Naive thymus-derived CD4-positive, alpha-beta T cell (primary cell): ENCODE results near the gene STMN3. TPM values are rescaled to one million over a fixed set of nuclear protein-coding genes. Genes with fewer than 3 reads are reported as not detected.
"Not testable (repeated sequence)": the region's sequence is repeated elsewhere in the genome, so short reads cannot be mapped to it uniquely, and the experiment has no call there.

Experiments used
- ATAC-seq: fragments of 150-1000 bp; cut with Tn5 transposase; 2 replicates; pipeline ENCODE4 v1.10.0; 2021; ENCODE audit warnings: mild to moderate bottlenecking, moderate library complexity
- CTCF ChIA-PET: fragments of 350-600 bp; sonication (Branson Sonifier 250); formaldehyde crosslinking; loops from one replicate; lab custom pipeline; 2021; ENCODE audit warnings: antibody characterized with exemption; lab: Charles Lee
- POLR2A ChIA-PET: fragments of 350-600 bp; sonication (Branson Sonifier 250); formaldehyde crosslinking; loops from one replicate; lab custom pipeline; 2021; ENCODE audit warnings: antibody characterized with exemption, inconsistent platforms; lab: Charles Lee
- DNase-seq, 9 donors: peaks; one replicate each; pipeline versions ENCODE4 v3.0.0 to v3.0.0-alpha.2; 2020 to 2022; ENCODE audit warnings: mixed read lengths in 1 of 9
- H3K27ac ChIP-seq: one replicate; pipeline ENCODE4 v1.7.0; 2013; ENCODE audit warnings: mild to moderate bottlenecking, low read depth, low read length, moderate library complexity
- H3K27me3 ChIP-seq, 2 donors: one replicate each; pipeline ENCODE4 v1.7.0; 2013; ENCODE audit warnings: low read length in 2 of 2, mild to moderate bottlenecking in 2 of 2, moderate library complexity in 2 of 2; ENCODE audit not compliant: control insufficient read depth in 2 of 2, insufficient read depth in 2 of 2
- H3K36me3 ChIP-seq, 3 experiments: 1 replicate in 2 of 3; 2 replicates in 1 of 3; pipeline ENCODE4 v1.7.0; 2013; ENCODE audit warnings: low read length in 3 of 3, mild to moderate bottlenecking in 3 of 3, moderate library complexity in 1 of 3; ENCODE audit not compliant: insufficient read depth in 3 of 3, control insufficient read depth in 2 of 3
- H3K4me1 ChIP-seq, 2 donors: one replicate each; pipeline ENCODE4 v1.7.0; 2013; ENCODE audit warnings: low read length in 2 of 2, mild to moderate bottlenecking in 2 of 2, moderate library complexity in 1 of 2; ENCODE audit not compliant: control insufficient read depth in 2 of 2, insufficient read depth in 2 of 2
- H3K4me3 ChIP-seq: 2 replicates; pipeline ENCODE4 v1.7.0; 2013; ENCODE audit warnings: mild to moderate bottlenecking, low read length
- H3K9me3 ChIP-seq, 3 experiments: 1 replicate in 2 of 3; 2 replicates in 1 of 3; pipeline ENCODE4 v1.7.0; 2013; ENCODE audit warnings: low read length in 3 of 3; ENCODE audit not compliant: control insufficient read depth in 2 of 3
- H3K27ac Mint-ChIP-seq, 9 donors: one replicate each; pipeline ENCODE4 v1.8.0; 2020 to 2022; ENCODE audit warnings: mixed read lengths in 9 of 9, mild to moderate bottlenecking in 8 of 9, moderate library complexity in 5 of 9, inconsistent platforms in 2 of 9
- H3K27me3 Mint-ChIP-seq, 5 donors: one replicate each; pipeline ENCODE4 v1.8.0; 2021 to 2022; ENCODE audit warnings: mixed read lengths in 5 of 5, mild to moderate bottlenecking in 1 of 5
- H3K36me3 Mint-ChIP-seq, 5 donors: one replicate each; pipeline ENCODE4 v1.8.0; 2020 to 2022; ENCODE audit warnings: mixed read lengths in 5 of 5, mild to moderate bottlenecking in 3 of 5, inconsistent platforms in 1 of 5
- H3K4me1 Mint-ChIP-seq, 7 donors: one replicate each; pipeline ENCODE4 v1.8.0; 2020 to 2022; ENCODE audit warnings: mixed read lengths in 7 of 7, mild to moderate bottlenecking in 3 of 7, inconsistent platforms in 1 of 7
- H3K4me3 Mint-ChIP-seq, 10 donors: one replicate each; pipeline ENCODE4 v1.8.0; 2020 to 2022; ENCODE audit warnings: mild to moderate bottlenecking in 10 of 10, mixed read lengths in 10 of 10, moderate library complexity in 6 of 10, inconsistent platforms in 2 of 10
- H3K9me3 Mint-ChIP-seq, 11 donors: one replicate each; pipeline ENCODE4 v1.8.0; 2020 to 2022; ENCODE audit warnings: mixed read lengths in 11 of 11, mild to moderate bottlenecking in 4 of 11, inconsistent platforms in 1 of 11, moderate library complexity in 1 of 11
- intact Hi-C, 2 donors: fragments of 100-400 bp; cut with micrococcal nuclease; formaldehyde crosslinking; loops; one replicate each; pipeline ENCODE4 v1.15.1; 2023
- polyA plus RNA-seq, 2 donors: library from polyadenylated mRNA; unstranded; fragments of 300-500 nt; fragmentation: Illumina TruSeq; gene quantifications; one replicate each; pipeline ENCODE4 v1.2.3, GENCODE V29; 2021
- total RNA-seq, 6 experiments: library from RNA in 5 of 6; stranded (reverse) in 5 of 6; gene quantifications; 1 replicate in 5 of 6; 2 replicates in 1 of 6; pipeline ENCODE4 v1.2.3 and lab custom pipeline; 2021 to 2026

The STMN3 gene
- total and polyA plus RNA-seq, 7 experiments from 2014 or later, result 33.5 to 122 (median 54.4) TPM

DNA sequence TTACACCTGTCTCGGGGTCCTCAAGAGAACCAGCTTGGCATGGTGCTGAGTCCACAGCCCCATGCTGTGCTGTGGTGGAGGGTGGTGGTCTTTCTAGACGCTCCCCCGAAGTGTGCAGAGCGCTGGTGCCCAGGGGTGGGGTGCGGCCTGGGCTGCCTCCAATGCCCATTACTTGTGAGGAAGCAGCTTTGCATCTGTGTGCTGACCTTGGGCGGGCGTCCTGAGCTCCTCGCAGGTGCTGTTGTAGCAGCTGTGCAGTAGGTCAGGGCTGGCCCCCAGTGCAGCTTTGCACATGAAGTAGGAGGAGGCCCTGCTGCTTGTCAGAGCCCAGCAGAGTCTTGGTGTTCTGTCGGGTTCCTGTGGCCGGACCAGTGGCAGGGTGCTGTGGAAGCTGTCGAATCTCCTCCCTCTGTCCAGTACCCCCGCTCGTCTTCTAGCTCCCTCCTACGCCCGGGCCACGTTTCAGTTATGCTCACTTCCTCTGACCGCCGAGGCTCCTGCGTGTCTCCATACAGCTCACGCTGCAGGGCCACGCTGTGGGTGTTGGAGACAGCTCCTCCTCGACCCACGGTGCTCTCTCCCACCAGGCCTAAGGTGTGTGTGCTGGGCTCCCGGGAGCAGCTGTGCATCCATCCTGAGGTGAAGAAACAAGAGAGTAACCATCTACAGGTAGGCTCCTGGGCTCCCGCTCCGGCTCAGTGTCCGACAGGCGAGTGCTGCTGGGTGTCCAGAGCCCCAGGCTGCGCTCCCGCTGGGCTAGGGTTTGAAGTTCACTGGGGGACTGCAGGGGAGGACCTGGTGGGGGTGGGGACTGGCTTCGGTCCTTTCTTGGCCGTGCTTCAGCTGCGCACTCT is 9.0 kb upstream of the STMN3 start:
- ATAC-seq, result no peak
- H3K36me3 Mint-ChIP-seq, result peaks cover 0 to 11% (median 3%) of the 10 kb centered on the region in 5 donors
- Histone ChIP-seq H3K4me1 (peaks cover 7 to 8% of the 10 kb centered on the region in 2 donors), H3K4me3 (no peak overlapping the region), H3K27ac (no peak overlapping the region), H3K27me3 (no peaks in the 10 kb centered on the region), H3K9me3 (no peaks in the 10 kb centered on the region), H3K36me3 (peaks cover 0 to 63% (median 0%) of the 10 kb centered on the region in 3 experiments)
- no peak for DNase-seq
- peaks cover 0 to 34% (median 20%) of the 10 kb centered on the region in 7 donors for H3K4me1 Mint-ChIP-seq
- H3K4me3 Mint-ChIP-seq, result peak overlapping the region in 2 of 10 donors; percentile 34 to 36
- peaks cover 0 to 2% (median 0%) of the 10 kb centered on the region in 5 donors for H3K27me3 Mint-ChIP-seq
- CTCF ChIA-PET, result no interaction called here
- no peaks in the 10 kb centered on the region for H3K9me3 Mint-ChIP-seq
- intact Hi-C loops, result no loop called here
- no peak overlapping the region for H3K27ac Mint-ChIP-seq
- POLR2A ChIA-PET, result no interaction called here

DNA sequence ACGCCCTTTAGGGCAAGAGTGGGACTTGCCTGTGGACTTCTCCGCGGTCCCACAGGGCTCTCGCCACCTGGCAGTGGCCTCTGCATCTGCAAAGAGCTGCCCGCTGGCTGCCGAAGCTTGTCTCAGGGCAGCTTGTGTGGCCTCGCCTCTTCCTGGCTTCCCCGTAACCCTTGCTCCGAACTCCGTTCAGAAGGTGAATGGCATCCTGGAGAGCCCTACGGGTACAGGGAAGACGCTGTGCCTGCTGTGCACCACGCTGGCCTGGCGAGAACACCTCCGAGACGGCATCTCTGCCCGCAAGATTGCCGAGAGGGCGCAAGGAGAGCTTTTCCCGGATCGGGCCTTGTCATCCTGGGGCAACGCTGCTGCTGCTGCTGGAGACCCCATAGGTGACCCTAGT is 7.9 kb upstream of the STMN3 start:
- Histone ChIP-seq H3K27me3 (no peaks in the 10 kb centered on the region), H3K4me3 (no peak overlapping the region), H3K36me3 (peaks cover 0 to 55% (median 0%) of the 10 kb centered on the region in 3 experiments), H3K9me3 (no peaks in the 10 kb centered on the region), H3K27ac (no peak overlapping the region), H3K4me1 (peaks cover 7 to 8% of the 10 kb centered on the region in 2 donors)
- Mint-ChIP-seq H3K27ac (no peak overlapping the region), H3K4me1 (peaks cover 0 to 38% (median 24%) of the 10 kb centered on the region in 7 donors), H3K27me3 (peaks cover 0 to 2% (median 0%) of the 10 kb centered on the region in 5 donors), H3K36me3 (peaks cover 0 to 11% (median 1%) of the 10 kb centered on the region in 5 donors), H3K9me3 (no peaks in the 10 kb centered on the region), H3K4me3 (no peak overlapping the region)
- CTCF ChIA-PET, result no interaction called here
- intact Hi-C loops, result no loop called here
- DNase-seq (no peak), ATAC-seq (no peak)
- POLR2A ChIA-PET, result interaction anchor here (0.9 kb wide), 1 partner anchor 9 kb away, joined by 3 read pairs; no protein-coding TSS in a partner anchor

- no peak overlapping the region for H3K27ac ChIP-seq
- Mint-ChIP-seq H3K9me3 (no peaks in the 10 kb centered on the region), H3K4me3 (peak overlapping the region in 5 of 10 donors; percentile 25 to 51 (median 45)), H3K4me1 (peaks cover 0 to 38% (median 24%) of the 10 kb centered on the region in 7 donors), H3K27ac (no peak overlapping the region), H3K36me3 (peaks cover 0 to 11% (median 0%) of the 10 kb centered on the region in 5 donors), H3K27me3 (peaks cover 0 to 2% (median 0%) of the 10 kb centered on the region in 5 donors)
- CTCF ChIA-PET, result no interaction called here
- H3K27me3 ChIP-seq, result no peaks in the 10 kb centered on the region
- no peaks in the 10 kb centered on the region for H3K9me3 ChIP-seq
- POLR2A ChIA-PET, result interaction anchor here (0.9 kb wide), 1 partner anchor 9 kb away, joined by 3 read pairs; no protein-coding TSS in a partner anchor
- DNase-seq, result no peak
- no peak overlapping the region for H3K4me3 ChIP-seq
- H3K4me1 ChIP-seq, result peaks cover 7 to 8% of the 10 kb centered on the region in 2 donors
- H3K36me3 ChIP-seq, result peaks cover 0 to 50% (median 0%) of the 10 kb centered on the region in 3 experiments
- no peak for ATAC-seq
- intact Hi-C loops, result no loop called here
These were observed 7.4 kb upstream of the STMN3 start for GRCh38 chr20:63660622-63661021.

DNA sequence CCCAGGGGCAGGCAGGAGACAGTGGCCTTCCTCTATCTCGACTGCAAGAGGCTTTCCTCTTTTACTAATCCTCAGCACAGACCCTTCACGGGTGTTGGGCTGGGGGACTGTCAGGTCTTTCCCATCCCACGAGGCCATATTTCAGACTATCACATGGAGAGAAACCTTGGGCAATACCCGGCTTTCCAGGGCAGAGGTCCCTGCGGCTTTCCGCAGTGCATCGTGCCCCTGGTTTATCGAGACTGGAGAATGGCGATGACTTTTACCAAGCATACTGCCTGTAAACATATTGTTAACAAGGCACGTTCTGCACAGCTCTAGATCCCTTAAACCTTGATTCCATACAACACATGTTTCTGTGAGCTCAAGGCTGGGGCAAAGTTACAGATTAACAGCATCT is 7.0 kb upstream of the STMN3 start:
- peaks cover 0 to 46% (median 0%) of the 10 kb centered on the region in 3 experiments for H3K36me3 ChIP-seq
- POLR2A ChIA-PET, result interaction anchor here (0.9 kb wide), 1 partner anchor 8 kb away, joined by 3 read pairs; no protein-coding TSS in a partner anchor
- H3K36me3 Mint-ChIP-seq, result peaks cover 0 to 11% (median 0%) of the 10 kb centered on the region in 5 donors
- H3K9me3 ChIP-seq, H3K27ac Mint-ChIP-seq, H3K9me3 Mint-ChIP-seq, H3K27ac ChIP-seq, H3K27me3 Mint-ChIP-seq, H3K27me3 ChIP-seq, H3K4me1 ChIP-seq, CTCF ChIA-PET, intact Hi-C loops, DNase-seq, H3K4me3 ChIP-seq, ATAC-seq: not testable (repeated sequence)
- H3K4me3 Mint-ChIP-seq, result peak overlapping the region; percentile 39 to 97 (median 68)
- H3K4me1 Mint-ChIP-seq, result peaks cover 0 to 42% (median 24%) of the 10 kb centered on the region in 7 donors

DNA sequence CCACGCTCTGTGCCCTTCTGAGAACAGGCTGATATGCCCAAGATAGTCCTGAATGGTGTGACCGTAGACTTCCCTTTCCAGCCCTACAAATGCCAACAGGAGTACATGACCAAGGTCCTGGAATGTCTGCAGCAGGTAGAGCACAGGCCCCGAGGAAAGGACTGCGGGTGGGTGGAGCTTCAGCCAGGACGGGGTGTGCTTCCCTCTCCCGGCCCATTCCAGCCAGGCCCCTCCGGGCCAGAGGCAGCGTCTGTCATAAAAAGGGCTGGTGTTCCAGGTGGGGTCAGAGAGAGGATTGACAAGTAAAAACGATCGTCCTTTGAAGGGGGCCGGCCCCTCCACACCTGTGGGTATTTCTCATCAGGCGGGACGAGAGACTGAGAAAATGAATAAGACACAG is 6.1 kb upstream of the STMN3 start:
- Mint-ChIP-seq H3K27ac (peak overlapping the region in 1 of 9 donors; percentile 97), H3K27me3 (peaks cover 0 to 2% (median 0%) of the 10 kb centered on the region in 5 donors), H3K36me3 (peaks cover 0 to 8% (median 0%) of the 10 kb centered on the region in 5 donors), H3K4me1 (peaks cover 8 to 49% (median 29%) of the 10 kb centered on the region in 7 donors), H3K4me3 (peak overlapping the region in 9 of 10 donors; percentile 86 to 97 (median 95)), H3K9me3 (no peaks in the 10 kb centered on the region)
- Histone ChIP-seq H3K27me3 (no peaks in the 10 kb centered on the region), H3K4me3 (peak overlapping the region; percentile 100), H3K36me3 (peaks cover 0 to 38% (median 0%) of the 10 kb centered on the region in 3 experiments), H3K27ac (no peak overlapping the region), H3K4me1 (peaks cover 10 to 16% of the 10 kb centered on the region in 2 donors), H3K9me3 (no peaks in the 10 kb centered on the region)
- CTCF ChIA-PET, result no interaction called here
- intact Hi-C loops, result loop anchor here in 1 of 2 donors (2.0 to 10.0 kb wide), 2 partner anchors 79 to 1275 kb away; partner anchors contain the start of gene RPS21
- DNase-seq (no peak), ATAC-seq (no peak)
- POLR2A ChIA-PET, result no interaction called here

- intact Hi-C loops, result loop anchor here (1.0 to 10.0 kb wide), 11 partner anchors 16 to 1274 kb away; partner anchors contain the start of genes ARFRP1 (in 2 of the 2), GMEB2 (in 2 of the 2), PRPF6 (in 2 of the 2) and LIME1 (in 1 of the 2)
- H3K9me3 Mint-ChIP-seq, result no peaks in the 10 kb centered on the region
- ChIA-PET POLR2A (interaction anchor here (0.8 to 4.5 kb wide), 16 partner anchors 10 to 322 kb away, joined by 3 to 53 read pairs (median 4); partner anchors contain the start of genes GMEB2, HELZ2, LIME1 and PPDPF), CTCF (interaction anchor here (0.7 to 1.3 kb wide), 2 partner anchors 37 to 207 kb away, joined by 3 to 4 read pairs; no protein-coding TSS in a partner anchor)
- Histone ChIP-seq H3K4me3 (peak overlapping the region; percentile 100), H3K27ac (peak overlapping the region; percentile 83), H3K9me3 (no peaks in the 10 kb centered on the region), H3K4me1 (peaks cover 16 to 20% of the 10 kb centered on the region in 2 donors), H3K36me3 (peaks cover 0 to 33% (median 0%) of the 10 kb centered on the region in 3 experiments), H3K27me3 (no peaks in the 10 kb centered on the region)
- H3K27ac Mint-ChIP-seq, result peak overlapping the region; percentile 93 to 97 (median 95)
- ATAC-seq (no peak), DNase-seq (no peak)
- H3K4me1 Mint-ChIP-seq, result peaks cover 14 to 55% (median 35%) of the 10 kb centered on the region in 7 donors
- H3K36me3 Mint-ChIP-seq, result peaks cover 0 to 8% (median 0%) of the 10 kb centered on the region in 5 donors
- peaks cover 0 to 2% (median 0%) of the 10 kb centered on the region in 5 donors for H3K27me3 Mint-ChIP-seq
- peak overlapping the region; percentile 86 to 97 (median 94) for H3K4me3 Mint-ChIP-seq
These were observed 5.5 kb upstream of the STMN3 start for GRCh38 chr20:63658749-63659187.
